ENCODE data around the gene CTSL. TPM values are rescaled to one million over a fixed set of nuclear protein-coding genes. Genes with fewer than 3 reads are reported as not detected.

The CTSL gene
- total and polyA plus RNA-seq, 2 donors (not counting 1 experiment from before 2014, with no cell fraction given), result 487 to 826 TPM

- no peak overlapping the region for H3K9ac ChIP-seq (ENCODE audit: insufficient read depth, low read length)
- TF ChIP-seq CTCF (conservative IDR thresholded peaks at IDR 0.05 in 1 of 2, IDR thresholded peaks at IDR 0.05 in 1 of 2; ENCODE audit: low read depth in 1 of 2, low read length in 2 of 2) (no peak), EZH2 (IDR thresholded peaks at IDR 0.05; ENCODE audit: low read length, missing control alignments) (no peak)
- no peak overlapping the region for H3K4me3 ChIP-seq (replicated peaks in 1 of 4; ENCODE audit: control extremely low read depth in 1 of 4, insufficient read depth in 1 of 4, low read depth in 3 of 4, low read length in 4 of 4)
- no peak overlapping the region for H2AFZ ChIP-seq (ENCODE audit: low read length)
- H3K4me1 ChIP-seq (ENCODE audit: control insufficient read depth, extremely low read depth, insufficient read depth, low read length), result peaks cover 5% of the 10 kb centered on the region
- H4K20me1 ChIP-seq (ENCODE audit: control insufficient read depth, extremely low read depth, insufficient read depth, low read length), result no peaks in the 10 kb centered on the region
- no peak for DNase-seq (ENCODE audit: low read depth in 2 of 2)
- H3K4me2 ChIP-seq (ENCODE audit: extremely low read depth, insufficient read depth, low read length), result no peak overlapping the region
- peaks cover 13% of the 10 kb centered on the region for H3K79me2 ChIP-seq (ENCODE audit: control insufficient read depth, insufficient read depth, low read length)
- H3K36me3 ChIP-seq (ENCODE audit: control insufficient read depth, insufficient read depth, low read length), result peaks cover 7% of the 10 kb centered on the region
- no peak overlapping the region for H3K27ac ChIP-seq (ENCODE audit: insufficient read depth, low read length)
- no peaks in the 10 kb centered on the region for H3K9me3 ChIP-seq (ENCODE audit: control insufficient read depth, insufficient read depth, low read depth, low read length)
- H3K27me3 ChIP-seq (ENCODE audit: control insufficient read depth, insufficient read depth, low read length), result no peaks in the 10 kb centered on the region
Measured at GRCh38 chr9:87731321-87731720, 5.4 kb downstream of the CTSL start.

GRCh38 chr9:87732344-87732743 lies 6.4 kb downstream of the CTSL start:
- Histone ChIP-seq H3K4me2 (ENCODE audit: extremely low read depth, insufficient read depth, low read length) (no peak overlapping the region), H3K79me2 (ENCODE audit: control insufficient read depth, insufficient read depth, low read length) (peaks cover 6% of the 10 kb centered on the region), H3K27me3 (ENCODE audit: control insufficient read depth, insufficient read depth, low read length) (no peaks in the 10 kb centered on the region), H2AFZ (ENCODE audit: low read length) (no peak overlapping the region), H3K9me3 (ENCODE audit: control insufficient read depth, insufficient read depth, low read depth, low read length) (no peaks in the 10 kb centered on the region), H3K4me1 (ENCODE audit: control insufficient read depth, extremely low read depth, insufficient read depth, low read length) (peaks cover 3% of the 10 kb centered on the region), H3K27ac (ENCODE audit: insufficient read depth, low read length) (no peak overlapping the region), H3K4me3 (replicated peaks in 1 of 4; ENCODE audit: control extremely low read depth in 1 of 4, insufficient read depth in 1 of 4, low read depth in 3 of 4, low read length in 4 of 4) (no peak overlapping the region), H4K20me1 (ENCODE audit: control insufficient read depth, extremely low read depth, insufficient read depth, low read length) (no peaks in the 10 kb centered on the region), H3K36me3 (ENCODE audit: control insufficient read depth, insufficient read depth, low read length) (peaks cover 7% of the 10 kb centered on the region), H3K9ac (ENCODE audit: insufficient read depth, low read length) (no peak overlapping the region)
- DNase-seq (ENCODE audit: low read depth in 2 of 2), result no peak
- no peak for TF ChIP-seq EZH2 (IDR thresholded peaks at IDR 0.05; ENCODE audit: low read length, missing control alignments)
- TF ChIP-seq CTCF (conservative IDR thresholded peaks at IDR 0.05 in 1 of 2, IDR thresholded peaks at IDR 0.05 in 1 of 2; ENCODE audit: low read depth in 1 of 2, low read length in 2 of 2), result no peak

- no peaks in the 10 kb centered on the region for H3K27me3 ChIP-seq (ENCODE audit: control insufficient read depth, insufficient read depth, low read length)
- no peak overlapping the region for H3K27ac ChIP-seq (ENCODE audit: insufficient read depth, low read length)
- no peaks in the 10 kb centered on the region for H3K4me1 ChIP-seq (ENCODE audit: control insufficient read depth, extremely low read depth, insufficient read depth, low read length)
- DNase-seq (ENCODE audit: low read depth in 2 of 2), result no peak
- H3K79me2 ChIP-seq (ENCODE audit: control insufficient read depth, insufficient read depth, low read length), result peaks cover 2% of the 10 kb centered on the region
- H3K9me3 ChIP-seq (ENCODE audit: control insufficient read depth, insufficient read depth, low read depth, low read length), result no peaks in the 10 kb centered on the region
- no peak overlapping the region for H3K4me2 ChIP-seq (ENCODE audit: extremely low read depth, insufficient read depth, low read length)
- H3K36me3 ChIP-seq (ENCODE audit: control insufficient read depth, insufficient read depth, low read length), result peaks cover 4% of the 10 kb centered on the region
- H3K9ac ChIP-seq (ENCODE audit: insufficient read depth, low read length), result no peak overlapping the region
- H4K20me1 ChIP-seq (ENCODE audit: control insufficient read depth, extremely low read depth, insufficient read depth, low read length), result no peaks in the 10 kb centered on the region
- TF ChIP-seq EZH2 (IDR thresholded peaks at IDR 0.05; ENCODE audit: low read length, missing control alignments) (no peak), CTCF (conservative IDR thresholded peaks at IDR 0.05 in 1 of 2, IDR thresholded peaks at IDR 0.05 in 1 of 2; ENCODE audit: low read depth in 1 of 2, low read length in 2 of 2) (no peak)
- no peak overlapping the region for H3K4me3 ChIP-seq (replicated peaks in 1 of 4; ENCODE audit: control extremely low read depth in 1 of 4, insufficient read depth in 1 of 4, low read depth in 3 of 4, low read length in 4 of 4)
- H2AFZ ChIP-seq (ENCODE audit: low read length), result no peak overlapping the region
Measured at GRCh38 chr9:87732756-87733155, 6.8 kb downstream of the CTSL start.

Data from fibroblast of lung (primary cell).